ENCODE measurements around the gene TMEM163.

The TMEM163 gene

DNA sequence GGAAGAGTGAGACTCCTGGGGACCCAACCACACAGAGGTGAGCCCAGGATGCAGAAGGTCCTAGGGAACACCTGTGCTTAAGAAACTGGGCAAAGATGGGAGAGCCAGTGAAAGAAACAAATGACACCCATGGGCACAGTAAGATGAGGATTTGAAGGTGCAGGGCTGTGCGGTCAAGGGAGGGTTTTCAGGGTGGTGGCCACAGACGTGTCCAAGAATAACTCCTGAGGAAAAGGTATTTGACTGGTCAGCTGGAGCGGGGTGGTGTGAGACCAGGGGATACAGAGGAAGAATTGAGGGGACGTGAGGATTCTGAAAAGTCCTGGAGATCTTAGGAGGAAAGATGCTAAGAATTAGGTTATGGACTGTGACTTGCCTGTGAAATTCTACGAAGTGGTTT is 142.9 kb downstream of the TMEM163 start:
- Histone ChIP-seq H3K4ac (ENCODE audit: low read depth, low read length) (no peak overlapping the region), H3K27ac (ENCODE audit: low read depth, low read length) (no peak overlapping the region), H3K79me1 (ENCODE audit: low read length) (no peaks in the 10 kb centered on the region), H3K56ac (ENCODE audit: low read length) (no peak overlapping the region), H3K18ac (ENCODE audit: low read length) (no peak overlapping the region), H2AK5ac (ENCODE audit: low read length) (no peak overlapping the region), H3K4me3 (ENCODE audit: low read length) (no peak overlapping the region), H3K79me2 (ENCODE audit: control insufficient read depth, insufficient read depth, low read length) (no peaks in the 10 kb centered on the region), H2BK5ac (ENCODE audit: low read length) (no peak overlapping the region), H3K36me3 (ENCODE audit: control insufficient read depth, insufficient read depth, low read length) (no peaks in the 10 kb centered on the region), H2BK15ac (replicated peaks; ENCODE audit: low read depth) (no peak overlapping the region), H4K5ac (ENCODE audit: low read length) (no peak overlapping the region), H3K27me3 (ENCODE audit: insufficient read depth, low read length, poor library complexity) (no peaks in the 10 kb centered on the region), H3K4me2 (ENCODE audit: low read length) (no peak overlapping the region), H4K8ac (ENCODE audit: low read depth, low read length) (no peak overlapping the region), H3K23ac (ENCODE audit: low read length) (no peak overlapping the region), H3K4me1 (ENCODE audit: control insufficient read depth, low read depth, low read length) (no peaks in the 10 kb centered on the region), H3K9ac (ENCODE audit: low read length) (no peak overlapping the region), H2BK120ac (ENCODE audit: low read depth, low read length) (no peak overlapping the region)
- WGBS (ENCODE audit: extremely low coverage, insufficient coverage, low lambda C conversion rate), result no CpG with 5 or more reads among the region's 5 CpGs
- DNase-seq, result no peak

DNA sequence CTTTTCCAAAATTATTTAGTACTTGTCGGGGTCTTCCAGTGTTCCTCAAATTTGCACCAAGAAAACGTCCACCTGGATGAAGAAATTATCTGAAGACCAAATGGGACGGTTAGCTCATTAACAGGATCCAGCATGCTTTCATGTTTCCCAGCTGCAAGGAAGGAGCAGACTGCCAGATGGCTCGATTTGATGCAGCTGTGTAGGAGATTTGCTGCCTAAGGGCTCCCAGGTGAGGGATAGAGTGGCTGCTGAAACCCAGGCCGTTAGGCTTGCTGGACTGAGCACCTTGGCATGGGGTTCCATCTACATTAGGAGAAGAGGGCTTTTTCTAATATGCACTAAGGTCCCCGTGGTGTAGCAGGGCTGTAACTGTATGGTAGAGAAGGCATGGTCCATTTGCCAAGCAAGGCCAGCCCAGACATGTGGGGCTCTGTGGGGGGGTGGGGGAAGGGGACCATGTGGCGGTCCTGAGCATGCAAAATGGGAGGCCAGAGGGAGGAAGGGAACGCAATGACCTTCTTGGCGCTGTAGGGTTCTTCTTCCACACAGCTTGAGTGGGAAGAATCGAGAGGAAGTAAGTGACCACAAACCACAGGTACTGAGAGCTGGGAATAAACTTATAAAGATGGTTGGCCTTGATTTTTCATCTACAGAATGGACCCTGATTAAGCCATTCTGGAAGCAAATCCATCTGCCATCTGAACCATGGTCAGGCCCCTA is 144.0 kb downstream of the TMEM163 start:
- Histone ChIP-seq H4K5ac (ENCODE audit: low read length) (no peak overlapping the region), H3K36me3 (ENCODE audit: control insufficient read depth, insufficient read depth, low read length) (no peaks in the 10 kb centered on the region), H2BK5ac (ENCODE audit: low read length) (no peak overlapping the region), H3K4me1 (ENCODE audit: control insufficient read depth, low read depth, low read length) (no peaks in the 10 kb centered on the region), H3K18ac (ENCODE audit: low read length) (no peak overlapping the region), H2BK15ac (replicated peaks; ENCODE audit: low read depth) (no peak overlapping the region), H2AK5ac (ENCODE audit: low read length) (no peak overlapping the region), H3K79me2 (ENCODE audit: control insufficient read depth, insufficient read depth, low read length) (no peaks in the 10 kb centered on the region), H3K79me1 (ENCODE audit: low read length) (no peaks in the 10 kb centered on the region), H3K23ac (ENCODE audit: low read length) (no peak overlapping the region), H3K27me3 (ENCODE audit: insufficient read depth, low read length, poor library complexity) (no peaks in the 10 kb centered on the region), H3K9ac (ENCODE audit: low read length) (no peak overlapping the region), H4K8ac (ENCODE audit: low read depth, low read length) (no peak overlapping the region), H3K56ac (ENCODE audit: low read length) (no peak overlapping the region), H3K4ac (ENCODE audit: low read depth, low read length) (no peak overlapping the region), H3K4me3 (ENCODE audit: low read length) (no peak overlapping the region), H2BK120ac (ENCODE audit: low read depth, low read length) (no peak overlapping the region), H3K4me2 (ENCODE audit: low read length) (no peak overlapping the region), H3K27ac (ENCODE audit: low read depth, low read length) (no peak overlapping the region)
- no peak for DNase-seq
- WGBS (ENCODE audit: extremely low coverage, insufficient coverage, low lambda C conversion rate), result no CpG with 5 or more reads among the region's 10 CpGs

DNA sequence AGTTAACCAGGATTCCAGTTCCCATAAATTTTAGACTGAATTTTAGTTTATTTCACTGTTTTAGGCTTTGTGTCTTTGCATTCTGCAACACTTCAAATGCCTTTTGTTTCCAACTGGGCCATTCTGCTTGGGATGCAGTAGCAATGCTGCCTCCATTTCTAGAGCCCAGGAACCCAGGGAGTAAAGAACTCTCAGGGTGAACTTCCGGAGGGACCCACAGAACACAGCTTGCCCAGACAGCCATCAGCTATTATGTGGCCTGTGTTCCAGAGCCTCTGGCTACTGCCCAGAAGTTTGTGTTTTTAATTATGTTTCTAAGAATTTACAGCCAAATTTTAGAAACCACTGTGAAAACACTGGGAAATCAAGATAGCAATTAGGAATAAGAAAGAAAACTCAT is 145.1 kb downstream of the TMEM163 start:
- no peak overlapping the region for H3K23ac ChIP-seq (ENCODE audit: low read length)
- no peak overlapping the region for H3K9ac ChIP-seq (ENCODE audit: low read length)
- no peak overlapping the region for H3K27ac ChIP-seq (ENCODE audit: low read depth, low read length)
- no peaks in the 10 kb centered on the region for H3K4me1 ChIP-seq (ENCODE audit: control insufficient read depth, low read depth, low read length)
- H2BK5ac ChIP-seq (ENCODE audit: low read length), result no peak overlapping the region
- H3K79me2 ChIP-seq (ENCODE audit: control insufficient read depth, insufficient read depth, low read length), result no peaks in the 10 kb centered on the region
- no peak overlapping the region for H3K56ac ChIP-seq (ENCODE audit: low read length)
- WGBS (ENCODE audit: extremely low coverage, insufficient coverage, low lambda C conversion rate), result no CpG with 5 or more reads among the region's 1 CpG
- H4K8ac ChIP-seq (ENCODE audit: low read depth, low read length), result no peak overlapping the region
- no peak overlapping the region for H2BK15ac ChIP-seq (replicated peaks; ENCODE audit: low read depth)
- DNase-seq, result no peak
- H3K79me1 ChIP-seq (ENCODE audit: low read length), result no peaks in the 10 kb centered on the region
- H2AK5ac ChIP-seq (ENCODE audit: low read length), result no peak overlapping the region
- H3K36me3 ChIP-seq (ENCODE audit: control insufficient read depth, insufficient read depth, low read length), result no peaks in the 10 kb centered on the region
- H2BK120ac ChIP-seq (ENCODE audit: low read depth, low read length), result no peak overlapping the region
- H3K4me2 ChIP-seq (ENCODE audit: low read length), result no peak overlapping the region
- no peak overlapping the region for H3K18ac ChIP-seq (ENCODE audit: low read length)
- H3K4ac ChIP-seq (ENCODE audit: low read depth, low read length), result no peak overlapping the region
- H4K5ac ChIP-seq (ENCODE audit: low read length), result no peak overlapping the region
- no peaks in the 10 kb centered on the region for H3K27me3 ChIP-seq (ENCODE audit: insufficient read depth, low read length, poor library complexity)
- H3K4me3 ChIP-seq (ENCODE audit: low read length), result no peak overlapping the region

DNA sequence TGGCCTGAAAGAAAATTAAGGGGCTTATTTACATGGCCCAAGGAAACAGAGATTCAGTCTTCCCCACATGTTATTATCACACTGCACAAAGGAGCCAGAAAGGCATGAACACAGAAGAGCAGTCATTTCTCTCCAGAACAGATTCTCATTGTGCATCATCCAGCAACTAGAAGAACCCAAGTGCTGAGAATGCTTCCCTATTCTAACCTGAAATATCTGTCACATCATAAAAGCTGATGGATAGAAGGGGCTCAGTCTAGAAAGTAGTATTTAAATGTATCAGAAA is 145.8 kb downstream of the TMEM163 start:
- no peak overlapping the region for H4K8ac ChIP-seq (ENCODE audit: low read depth, low read length)
- no peak overlapping the region for H2BK15ac ChIP-seq (replicated peaks; ENCODE audit: low read depth)

DNA sequence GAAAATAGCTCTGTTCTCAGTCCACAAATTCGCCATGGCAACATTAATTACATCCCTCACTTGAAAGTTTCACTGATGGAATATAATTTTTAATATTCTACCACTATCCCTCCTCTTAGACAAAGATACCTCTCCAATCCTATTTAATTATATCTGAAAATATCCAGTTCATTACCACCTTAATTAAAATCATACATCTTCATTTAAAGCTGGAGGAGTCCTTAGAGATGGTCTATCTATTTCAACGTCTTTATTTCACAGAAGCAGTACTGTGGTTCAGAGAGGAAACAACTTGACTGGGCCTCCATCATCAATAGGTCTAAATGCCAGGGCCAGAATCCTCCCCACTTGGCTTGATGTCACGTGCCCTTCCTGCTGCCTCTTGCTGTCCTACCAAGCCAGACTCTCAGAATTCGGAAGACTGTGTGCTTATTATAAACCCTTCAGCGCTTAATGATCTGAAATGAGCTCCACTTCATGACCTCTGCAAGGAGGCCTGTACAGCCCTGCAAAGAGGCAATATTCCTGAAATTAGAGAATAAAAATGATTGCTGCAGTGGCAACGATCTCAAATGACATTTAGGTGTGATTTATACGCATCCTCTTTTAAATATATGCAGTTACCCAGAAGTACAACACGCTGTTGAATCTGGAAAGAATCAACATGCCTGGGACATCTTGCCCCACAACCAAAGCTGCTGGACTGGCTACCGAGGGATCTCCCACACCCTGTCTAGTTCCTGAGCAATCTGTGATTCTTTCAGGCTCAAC is 146.3 kb downstream of the TMEM163 start:
- no peak overlapping the region for H4K8ac ChIP-seq (ENCODE audit: low read depth, low read length)
- no peak for DNase-seq

More for the DNA sequence above, 145.8 kb downstream of the TMEM163 start:
- Histone ChIP-seq H3K27ac (ENCODE audit: low read depth, low read length) (no peak overlapping the region), H3K4ac (ENCODE audit: low read depth, low read length) (no peak overlapping the region), H3K23ac (ENCODE audit: low read length) (no peak overlapping the region), H2BK120ac (ENCODE audit: low read depth, low read length) (no peak overlapping the region), H3K4me3 (ENCODE audit: low read length) (no peak overlapping the region), H3K79me2 (ENCODE audit: control insufficient read depth, insufficient read depth, low read length) (no peaks in the 10 kb centered on the region), H3K56ac (ENCODE audit: low read length) (no peak overlapping the region), H3K9ac (ENCODE audit: low read length) (no peak overlapping the region), H3K18ac (ENCODE audit: low read length) (no peak overlapping the region), H3K4me2 (ENCODE audit: low read length) (no peak overlapping the region), H3K36me3 (ENCODE audit: control insufficient read depth, insufficient read depth, low read length) (no peaks in the 10 kb centered on the region), H3K4me1 (ENCODE audit: control insufficient read depth, low read depth, low read length) (no peaks in the 10 kb centered on the region), H3K79me1 (ENCODE audit: low read length) (no peaks in the 10 kb centered on the region), H2AK5ac (ENCODE audit: low read length) (no peak overlapping the region), H4K5ac (ENCODE audit: low read length) (no peak overlapping the region), H3K27me3 (ENCODE audit: insufficient read depth, low read length, poor library complexity) (no peaks in the 10 kb centered on the region), H2BK5ac (ENCODE audit: low read length) (no peak overlapping the region)
- DNase-seq, result no peak

DNA sequence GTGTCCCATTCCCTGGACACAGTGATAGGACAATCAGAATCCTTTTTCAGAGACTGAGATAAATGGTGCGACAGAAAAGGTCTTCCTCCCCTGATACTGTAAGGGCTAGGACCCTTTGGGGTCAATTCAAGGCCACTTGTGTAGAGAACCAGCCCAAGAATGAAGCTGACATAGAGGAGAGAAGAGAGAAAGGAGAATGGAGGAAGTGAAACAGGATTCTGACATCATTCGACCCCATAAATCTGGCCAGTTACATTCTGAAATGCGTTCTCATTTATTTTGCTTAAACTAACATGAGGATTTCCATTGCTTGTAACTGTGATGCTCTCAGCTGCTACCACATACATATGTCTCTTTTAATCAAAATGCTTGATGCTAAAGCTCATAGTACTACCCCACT is 148.1 kb downstream of the TMEM163 start:
- no peak overlapping the region for H3K27ac ChIP-seq (ENCODE audit: low read depth, low read length)
- no peak overlapping the region for H2BK120ac ChIP-seq (ENCODE audit: low read depth, low read length)
- no peak overlapping the region for H2BK15ac ChIP-seq (replicated peaks; ENCODE audit: low read depth)
- no peak overlapping the region for H4K8ac ChIP-seq (ENCODE audit: low read depth, low read length)
- no peaks in the 10 kb centered on the region for H3K27me3 ChIP-seq (ENCODE audit: insufficient read depth, low read length, poor library complexity)
- H3K4me1 ChIP-seq (ENCODE audit: control insufficient read depth, low read depth, low read length), result no peaks in the 10 kb centered on the region
- H2BK5ac ChIP-seq (ENCODE audit: low read length), result no peak overlapping the region
- H3K79me2 ChIP-seq (ENCODE audit: control insufficient read depth, insufficient read depth, low read length), result no peaks in the 10 kb centered on the region
- H3K23ac ChIP-seq (ENCODE audit: low read length), result no peak overlapping the region
- H3K9ac ChIP-seq (ENCODE audit: low read length), result no peak overlapping the region
- DNase-seq, result no peak
- H3K4ac ChIP-seq (ENCODE audit: low read depth, low read length), result no peak overlapping the region
- no peak overlapping the region for H2AK5ac ChIP-seq (ENCODE audit: low read length)
- WGBS (ENCODE audit: extremely low coverage, insufficient coverage, low lambda C conversion rate), result no CpG with 5 or more reads among the region's 3 CpGs
- H4K5ac ChIP-seq (ENCODE audit: low read length), result no peak overlapping the region
- no peak overlapping the region for H3K18ac ChIP-seq (ENCODE audit: low read length)
- H3K4me3 ChIP-seq (ENCODE audit: low read length), result no peak overlapping the region
- no peak overlapping the region for H3K56ac ChIP-seq (ENCODE audit: low read length)
- no peaks in the 10 kb centered on the region for H3K79me1 ChIP-seq (ENCODE audit: low read length)
- no peak overlapping the region for H3K4me2 ChIP-seq (ENCODE audit: low read length)
- no peaks in the 10 kb centered on the region for H3K36me3 ChIP-seq (ENCODE audit: control insufficient read depth, insufficient read depth, low read length)

More for the DNA sequence above, 146.3 kb downstream of the TMEM163 start:
- Histone ChIP-seq H3K56ac (ENCODE audit: low read length) (no peak overlapping the region), H2BK5ac (ENCODE audit: low read length) (no peak overlapping the region), H3K36me3 (ENCODE audit: control insufficient read depth, insufficient read depth, low read length) (no peaks in the 10 kb centered on the region), H3K79me2 (ENCODE audit: control insufficient read depth, insufficient read depth, low read length) (no peaks in the 10 kb centered on the region), H4K5ac (ENCODE audit: low read length) (no peak overlapping the region), H3K4me2 (ENCODE audit: low read length) (no peak overlapping the region), H3K4me3 (ENCODE audit: low read length) (no peak overlapping the region), H2BK15ac (replicated peaks; ENCODE audit: low read depth) (no peak overlapping the region), H3K9ac (ENCODE audit: low read length) (no peak overlapping the region), H3K27ac (ENCODE audit: low read depth, low read length) (no peak overlapping the region), H3K4me1 (ENCODE audit: control insufficient read depth, low read depth, low read length) (no peaks in the 10 kb centered on the region), H3K79me1 (ENCODE audit: low read length) (no peaks in the 10 kb centered on the region), H3K23ac (ENCODE audit: low read length) (no peak overlapping the region), H3K4ac (ENCODE audit: low read depth, low read length) (no peak overlapping the region), H2BK120ac (ENCODE audit: low read depth, low read length) (no peak overlapping the region), H2AK5ac (ENCODE audit: low read length) (no peak overlapping the region), H3K18ac (ENCODE audit: low read length) (no peak overlapping the region), H3K27me3 (ENCODE audit: insufficient read depth, low read length, poor library complexity) (no peaks in the 10 kb centered on the region)
- no CpG with 5 or more reads among the region's 9 CpGs for WGBS (ENCODE audit: extremely low coverage, insufficient coverage, low lambda C conversion rate)

Data from mesendoderm (in vitro differentiated cells).